GM12878 (cell line): Measurements from ENCODE around the gene POU6F2. TPM values are rescaled to one million over a fixed set of nuclear protein-coding genes. Genes with fewer than 3 reads are reported as not detected.

ENCODE experiments used
- ATAC-seq: fragments of 200-7000 bp; cut with Tn5 transposase; 3 replicates; pipeline ENCODE4 v1.9.1; 2020; ENCODE audit warnings: mild to moderate bottlenecking, moderate library complexity
- BruUV-seq: library from RNA; stranded (reverse); fragments of 400-500 nt; replicated peaks from 2 replicates; lab custom pipeline; 2021; lab: Mats Ljungman, UMichigan
- CTCF ChIA-PET: fragments of 300-600 bp; sonication (Branson Sonifier 250); formaldehyde crosslinking; extraction: SDS; loops from one replicate; lab custom pipeline; 2021; ENCODE audit warnings: inconsistent platforms; lab: Yijun Ruan, JAX
- POLR2A ChIA-PET: fragments of 350-600 bp; formaldehyde crosslinking; extraction: SDS; loops from one replicate; lab custom pipeline; 2021; ENCODE audit warnings: inconsistent platforms; lab: Charles Lee
- RAD21 ChIA-PET: fragments of 300-600 bp; sonication (Branson Sonifier 250); formaldehyde crosslinking; loops from one replicate; lab custom pipeline; 2023; ENCODE audit warnings: antibody characterized with exemption; ENCODE audit not compliant: unreplicated experiment; lab: Charles Lee
- SMC1A ChIA-PET: fragments of 300-600 bp; sonication (Branson Sonifier 250); formaldehyde crosslinking; loops from one replicate; lab custom pipeline; 2023; ENCODE audit not compliant: unreplicated experiment, uncharacterized antibody; lab: Charles Lee
- DNase-seq: peaks from one replicate; pipeline ENCODE4 v3.0.0-alpha.2; 2011; ENCODE audit warnings: low read depth, low spot score
- FAIRE-seq: peaks from 3 replicates; lab custom pipeline; 2011; peaks lifted over from hg19 to GRCh38; lab: Jason Lieb, UNC
- H2AFZ ChIP-seq: 2 replicates; pipeline ENCODE4 v1.6.0; 2011; ENCODE audit warnings: low read depth, low read length, control low read depth; ENCODE audit not compliant: control insufficient read depth
- H3K27ac ChIP-seq: 2 replicates; pipeline ENCODE4 v1.5.1; 2011; ENCODE audit warnings: control low read depth; ENCODE audit not compliant: control insufficient read depth, insufficient read depth
- H3K27me3 ChIP-seq, 2 experiments: replicated peaks in 1 of 2; 2 replicates each; pipeline versions ENCODE4 v1.6.0 to v1.6.1; 2011; ENCODE audit warnings: low read length in 1 of 2; ENCODE audit not compliant: control insufficient read depth in 2 of 2, insufficient read depth in 2 of 2
- H3K36me3 ChIP-seq, 2 experiments: 2 replicates each; pipeline ENCODE4 v1.5.1; 2011; ENCODE audit warnings: low read length in 1 of 2; ENCODE audit not compliant: control insufficient read depth in 2 of 2, insufficient read depth in 2 of 2
- H3K4me1 ChIP-seq: 2 replicates; pipeline ENCODE4 v1.6.1; 2011; ENCODE audit warnings: mild to moderate bottlenecking, low read length, moderate library complexity, mixed read lengths; ENCODE audit not compliant: control insufficient read depth, insufficient read depth
- H3K4me2 ChIP-seq: 2 replicates; pipeline ENCODE4 v1.6.0; 2011; ENCODE audit warnings: control low read depth; ENCODE audit not compliant: control insufficient read depth, insufficient read depth
- H3K4me3 ChIP-seq: fragments of 200-600 bp; sonication (generic); 2 replicates; pipeline ENCODE4 v1.5.1; 2016
- H3K79me2 ChIP-seq: 2 replicates; pipeline ENCODE4 v1.6.0; 2011; ENCODE audit warnings: low read length; ENCODE audit not compliant: control insufficient read depth, insufficient read depth
- H3K9ac ChIP-seq: 2 replicates; pipeline ENCODE4 v1.8.0; 2011; ENCODE audit warnings: low read length, control low read depth, mixed read lengths; ENCODE audit not compliant: control insufficient read depth, insufficient read depth
- H3K9me3 ChIP-seq: replicated peaks from 3 replicates; pipeline ENCODE4 v1.5.1; 2011; ENCODE audit warnings: mild to moderate bottlenecking, low read length; ENCODE audit not compliant: control insufficient read depth, insufficient read depth
- H4K20me1 ChIP-seq: 2 replicates; pipeline ENCODE4 v1.6.0; 2011; ENCODE audit not compliant: control insufficient read depth, insufficient read depth
- CHD4 ChIP-seq: fragments of 200-600 bp; sonication (generic); IDR thresholded peaks from 2 replicates; pipeline ENCODE4 v1.6.1; 2016; ENCODE audit warnings: mild to moderate bottlenecking
- EGR1 ChIP-seq, 2 experiments: IDR thresholded peaks; 1 replicate in 1 of 2; 2 replicates in 1 of 2; pipeline ENCODE4 v1.6.1; 2011 to 2012; ENCODE audit warnings: low read depth in 2 of 2, low read length in 2 of 2, borderline replicate concordance in 1 of 2, mild to moderate bottlenecking in 1 of 2, moderate library complexity in 1 of 2
- FOXK2 ChIP-seq: fragments of 450-650 bp; IDR thresholded peaks from 2 replicates; pipeline ENCODE4 v1.6.1; 2017; ENCODE audit warnings: mild to moderate bottlenecking, moderate library complexity
- IRF4 ChIP-seq: IDR thresholded peaks from 2 replicates; pipeline ENCODE4 v1.6.1; 2011; ENCODE audit warnings: low read depth, low read length
- PAX8 ChIP-seq: fragments of 450-650 bp; IDR thresholded peaks from 2 replicates; pipeline ENCODE4 v1.6.1; 2017; ENCODE audit warnings: mild to moderate bottlenecking, moderate library complexity
- RUNX3 ChIP-seq: IDR thresholded peaks from 2 replicates; pipeline ENCODE4 v1.6.1; 2012; ENCODE audit warnings: low read length, inconsistent platforms
- WGBS: methylation state at CpG from one replicate; pipeline ENCODE4 v1.1.6; 2016; ENCODE audit warnings: low lambda C conversion rate; ENCODE audit not compliant: insufficient replicate concordance, insufficient coverage; ENCODE audit errors: missing lambda C conversion rate; 5-methylcytosine and 5-hydroxymethylcytosine counted together
- in situ Hi-C: fragments of 300-500 bp; cut with MboI; formaldehyde crosslinking; loops from 9 replicates; pipeline ENCODE4 v1.14.3; 2018; ENCODE audit warnings: mixed read lengths
- intact Hi-C: fragments of 100-400 bp; cut with micrococcal nuclease; formaldehyde crosslinking; loops from one replicate; pipeline ENCODE4 v1.14.2; 2022; ENCODE audit not compliant: unreplicated experiment
- polyA plus RNA-seq, 11 experiments: library from polyadenylated mRNA; depleted of rRNA in 4 of 11; unstranded in 6 of 11; stranded (reverse) in 5 of 11; fragments of >200 nt; fragmentation: Nextera tagmentation in 4 of 11; fragmentation: Illumina TruSeq in 1 of 11; extraction: Ambion mirVana in 4 of 11; extraction: Trizol in 1 of 11; gene quantifications; 1 replicate in 1 of 11; 2 replicates in 10 of 11; pipeline versions ENCODE4 v1.2.1 to v1.2.3, GENCODE V29; 2011 to 2016; ENCODE audit warnings: inconsistent platforms in 2 of 11, missing spikeins in 2 of 11, low read depth in 1 of 11
- total RNA-seq, 4 experiments: library from RNA; depleted of rRNA in 3 of 4; stranded (reverse); fragments of >200 nt in 3 of 4; fragmentation: Illumina TruSeq in 1 of 4; extraction: Trizol in 1 of 4; gene quantifications; 2 replicates each; pipeline versions ENCODE4 v1.2.1 to v1.2.3, GENCODE V29; 2013 to 2021
- TF ChIP-seq, protein P1 (sequence below): IDR thresholded peaks from 2 replicates; pipeline ENCODE4 v1.6.1; 2012; ENCODE audit warnings: improper control_type of control experiment, low read depth, low read length; ENCODE audit not compliant: insufficient replicate concordance
- TF ChIP-seq, protein P2 (sequence below): IDR thresholded peaks from 2 replicates; pipeline ENCODE4 v1.6.1; 2012; ENCODE audit warnings: low read depth, low read length, improper control_type of control experiment
- TF ChIP-seq, protein P3 (sequence below): IDR thresholded peaks from 2 replicates; pipeline ENCODE4 v1.6.1; 2011; ENCODE audit warnings: borderline replicate concordance, low read depth, mild to moderate bottlenecking, moderate library complexity, low read length; ENCODE audit not compliant: insufficient read depth, poor library complexity, severe bottlenecking
- TF ChIP-seq, protein P4 (sequence below): fragments of 450-650 bp; IDR thresholded peaks from 2 replicates; pipeline ENCODE4 v1.6.1; 2016; ENCODE audit warnings: mild to moderate bottlenecking
- TF ChIP-seq, protein P5 (sequence below): IDR thresholded peaks from 2 replicates; pipeline ENCODE4 v1.6.1; 2011; ENCODE audit warnings: low read depth, mild to moderate bottlenecking, low read length, moderate library complexity, borderline replicate concordance; ENCODE audit errors: extremely low read depth

Gene POU6F2
- total and polyA plus RNA-seq, 10 of the 15 experiments (the other 5 are each of a cell fraction or from before 2014, with no cell fraction given), result 0.10 TPM; not detected in 9

DNA sequence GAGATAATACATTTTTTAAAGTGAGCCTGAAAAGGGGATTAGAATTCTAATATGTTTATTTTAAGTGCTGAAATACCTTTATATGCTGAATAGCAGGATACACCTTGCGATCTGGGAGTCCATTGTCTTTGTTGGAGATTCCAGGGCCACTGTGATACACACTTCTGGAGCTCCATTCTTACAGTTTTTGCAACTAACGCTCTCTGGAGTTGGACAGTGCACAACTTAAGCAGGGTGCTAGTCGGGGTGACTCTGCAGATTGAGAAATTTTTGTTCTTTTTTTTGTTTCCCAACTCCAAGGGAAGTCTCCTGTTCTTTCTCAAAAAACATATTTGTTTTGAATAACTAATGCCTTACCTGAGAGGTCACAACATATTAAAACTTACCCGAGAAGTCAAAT is 23.7 kb upstream of the POU6F2 start (continued):
- TF ChIP-seq, protein P1, sequence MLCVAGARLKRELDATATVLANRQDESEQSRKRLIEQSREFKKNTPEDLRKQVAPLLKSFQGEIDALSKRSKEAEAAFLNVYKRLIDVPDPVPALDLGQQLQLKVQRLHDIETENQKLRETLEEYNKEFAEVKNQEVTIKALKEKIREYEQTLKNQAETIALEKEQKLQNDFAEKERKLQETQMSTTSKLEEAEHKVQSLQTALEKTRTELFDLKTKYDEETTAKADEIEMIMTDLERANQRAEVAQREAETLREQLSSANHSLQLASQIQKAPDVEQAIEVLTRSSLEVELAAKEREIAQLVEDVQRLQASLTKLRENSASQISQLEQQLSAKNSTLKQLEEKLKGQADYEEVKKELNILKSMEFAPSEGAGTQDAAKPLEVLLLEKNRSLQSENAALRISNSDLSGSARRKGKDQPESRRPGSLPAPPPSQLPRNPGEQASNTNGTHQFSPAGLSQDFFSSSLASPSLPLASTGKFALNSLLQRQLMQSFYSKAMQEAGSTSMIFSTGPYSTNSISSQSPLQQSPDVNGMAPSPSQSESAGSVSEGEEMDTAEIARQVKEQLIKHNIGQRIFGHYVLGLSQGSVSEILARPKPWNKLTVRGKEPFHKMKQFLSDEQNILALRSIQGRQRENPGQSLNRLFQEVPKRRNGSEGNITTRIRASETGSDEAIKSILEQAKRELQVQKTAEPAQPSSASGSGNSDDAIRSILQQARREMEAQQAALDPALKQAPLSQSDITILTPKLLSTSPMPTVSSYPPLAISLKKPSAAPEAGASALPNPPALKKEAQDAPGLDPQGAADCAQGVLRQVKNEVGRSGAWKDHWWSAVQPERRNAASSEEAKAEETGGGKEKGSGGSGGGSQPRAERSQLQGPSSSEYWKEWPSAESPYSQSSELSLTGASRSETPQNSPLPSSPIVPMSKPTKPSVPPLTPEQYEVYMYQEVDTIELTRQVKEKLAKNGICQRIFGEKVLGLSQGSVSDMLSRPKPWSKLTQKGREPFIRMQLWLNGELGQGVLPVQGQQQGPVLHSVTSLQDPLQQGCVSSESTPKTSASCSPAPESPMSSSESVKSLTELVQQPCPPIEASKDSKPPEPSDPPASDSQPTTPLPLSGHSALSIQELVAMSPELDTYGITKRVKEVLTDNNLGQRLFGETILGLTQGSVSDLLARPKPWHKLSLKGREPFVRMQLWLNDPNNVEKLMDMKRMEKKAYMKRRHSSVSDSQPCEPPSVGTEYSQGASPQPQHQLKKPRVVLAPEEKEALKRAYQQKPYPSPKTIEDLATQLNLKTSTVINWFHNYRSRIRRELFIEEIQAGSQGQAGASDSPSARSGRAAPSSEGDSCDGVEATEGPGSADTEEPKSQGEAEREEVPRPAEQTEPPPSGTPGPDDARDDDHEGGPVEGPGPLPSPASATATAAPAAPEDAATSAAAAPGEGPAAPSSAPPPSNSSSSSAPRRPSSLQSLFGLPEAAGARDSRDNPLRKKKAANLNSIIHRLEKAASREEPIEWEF, result no peak

DNA sequence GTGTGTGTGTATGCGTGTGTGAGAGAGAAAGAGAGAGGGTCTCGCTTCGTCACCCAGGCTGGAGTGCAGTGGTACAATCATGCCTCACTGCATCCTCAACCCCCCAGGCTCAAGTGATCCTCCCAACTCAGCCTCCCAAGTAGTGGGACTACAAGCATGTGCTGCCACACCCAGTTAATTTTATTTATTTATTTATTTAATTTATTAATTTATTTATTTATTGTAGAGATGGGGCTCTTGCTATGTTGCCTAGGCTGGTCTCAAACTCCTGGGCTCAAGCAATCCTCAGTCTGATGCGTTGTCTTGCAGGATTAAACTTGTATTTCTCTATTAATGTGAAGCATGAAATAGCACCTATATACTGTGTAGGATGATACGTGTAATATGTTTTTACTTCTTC is 21.8 kb upstream of the POU6F2 start:
- SMC1A ChIA-PET, result no interaction called here
- Histone ChIP-seq H3K9ac (no peak overlapping the region), H3K36me3 (no peaks in the 10 kb centered on the region), H2AFZ (no peak overlapping the region), H3K4me1 (no peaks in the 10 kb centered on the region), H3K4me3 (no peak overlapping the region), H3K27ac (no peak overlapping the region), H3K9me3 (no peaks in the 10 kb centered on the region), H3K79me2 (no peaks in the 10 kb centered on the region), H4K20me1 (no peaks in the 10 kb centered on the region), H3K4me2 (no peak overlapping the region), H3K27me3 (no peaks in the 10 kb centered on the region; a peak in 1 of 4 replicates)
- no TSS peak for BruUV-seq
- FAIRE-seq (no peak), DNase-seq (no peak), ATAC-seq (no peak)
- in situ Hi-C loops, result no loop called here
- intact Hi-C loops, result no loop called here
- POLR2A ChIA-PET, result no interaction called here
- TF ChIP-seq, protein P2, sequence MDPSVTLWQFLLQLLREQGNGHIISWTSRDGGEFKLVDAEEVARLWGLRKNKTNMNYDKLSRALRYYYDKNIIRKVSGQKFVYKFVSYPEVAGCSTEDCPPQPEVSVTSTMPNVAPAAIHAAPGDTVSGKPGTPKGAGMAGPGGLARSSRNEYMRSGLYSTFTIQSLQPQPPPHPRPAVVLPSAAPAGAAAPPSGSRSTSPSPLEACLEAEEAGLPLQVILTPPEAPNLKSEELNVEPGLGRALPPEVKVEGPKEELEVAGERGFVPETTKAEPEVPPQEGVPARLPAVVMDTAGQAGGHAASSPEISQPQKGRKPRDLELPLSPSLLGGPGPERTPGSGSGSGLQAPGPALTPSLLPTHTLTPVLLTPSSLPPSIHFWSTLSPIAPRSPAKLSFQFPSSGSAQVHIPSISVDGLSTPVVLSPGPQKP, result no peak
- TF ChIP-seq PAX8 (no peak), IRF4 (no peak), EGR1 (IDR thresholded peaks at IDR 0.05; ENCODE audit: borderline replicate concordance in 1 of 2, low read depth in 2 of 2, low read length in 2 of 2) (no peak), RUNX3 (no peak), FOXK2 (no peak), CHD4 (no peak)
- TF ChIP-seq, protein P3, sequence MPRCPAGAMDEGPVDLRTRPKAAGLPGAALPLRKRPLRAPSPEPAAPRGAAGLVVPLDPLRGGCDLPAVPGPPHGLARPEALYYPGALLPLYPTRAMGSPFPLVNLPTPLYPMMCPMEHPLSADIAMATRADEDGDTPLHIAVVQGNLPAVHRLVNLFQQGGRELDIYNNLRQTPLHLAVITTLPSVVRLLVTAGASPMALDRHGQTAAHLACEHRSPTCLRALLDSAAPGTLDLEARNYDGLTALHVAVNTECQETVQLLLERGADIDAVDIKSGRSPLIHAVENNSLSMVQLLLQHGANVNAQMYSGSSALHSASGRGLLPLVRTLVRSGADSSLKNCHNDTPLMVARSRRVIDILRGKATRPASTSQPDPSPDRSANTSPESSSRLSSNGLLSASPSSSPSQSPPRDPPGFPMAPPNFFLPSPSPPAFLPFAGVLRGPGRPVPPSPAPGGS, result no peak
- TF ChIP-seq, protein P4, sequence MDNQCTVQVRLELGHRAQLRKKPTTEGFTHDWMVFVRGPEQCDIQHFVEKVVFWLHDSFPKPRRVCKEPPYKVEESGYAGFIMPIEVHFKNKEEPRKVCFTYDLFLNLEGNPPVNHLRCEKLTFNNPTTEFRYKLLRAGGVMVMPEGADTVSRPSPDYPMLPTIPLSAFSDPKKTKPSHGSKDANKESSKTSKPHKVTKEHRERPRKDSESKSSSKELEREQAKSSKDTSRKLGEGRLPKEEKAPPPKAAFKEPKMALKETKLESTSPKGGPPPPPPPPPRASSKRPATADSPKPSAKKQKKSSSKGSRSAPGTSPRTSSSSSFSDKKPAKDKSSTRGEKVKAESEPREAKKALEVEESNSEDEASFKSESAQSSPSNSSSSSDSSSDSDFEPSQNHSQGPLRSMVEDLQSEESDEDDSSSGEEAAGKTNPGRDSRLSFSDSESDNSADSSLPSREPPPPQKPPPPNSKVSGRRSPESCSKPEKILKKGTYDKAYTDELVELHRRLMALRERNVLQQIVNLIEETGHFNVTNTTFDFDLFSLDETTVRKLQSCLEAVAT, result no peak
- TF ChIP-seq, protein P5, sequence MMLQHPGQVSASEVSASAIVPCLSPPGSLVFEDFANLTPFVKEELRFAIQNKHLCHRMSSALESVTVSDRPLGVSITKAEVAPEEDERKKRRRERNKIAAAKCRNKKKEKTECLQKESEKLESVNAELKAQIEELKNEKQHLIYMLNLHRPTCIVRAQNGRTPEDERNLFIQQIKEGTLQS, result no peak
- RAD21 ChIA-PET, result no interaction called here
- 65% methylated on average over 5 of the region's 5 CpGs for WGBS
- CTCF ChIA-PET, result no interaction called here
